ENCODE results near the gene VASP.

The VASP gene

DNA sequence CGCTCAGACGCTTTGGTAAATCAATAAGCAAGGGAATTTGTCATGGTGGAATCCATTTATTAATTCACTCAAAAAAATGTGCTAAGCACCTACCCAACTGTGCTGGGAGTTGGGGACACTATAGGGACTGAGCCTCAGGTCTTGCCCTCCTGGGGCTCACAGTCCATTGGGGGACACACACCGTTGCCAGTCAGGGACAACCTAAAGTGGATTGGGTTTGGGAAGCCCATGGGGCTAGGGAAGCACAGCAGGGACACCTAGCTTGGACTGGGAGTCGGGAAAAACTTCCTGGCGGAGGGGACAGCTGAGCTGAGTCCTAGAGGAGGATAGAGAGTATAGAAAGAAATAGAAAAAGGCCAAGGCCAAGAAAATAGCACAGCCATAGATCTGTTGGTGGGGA is 31.0 kb upstream of the VASP start:
- TF ChIP-seq, protein P1, sequence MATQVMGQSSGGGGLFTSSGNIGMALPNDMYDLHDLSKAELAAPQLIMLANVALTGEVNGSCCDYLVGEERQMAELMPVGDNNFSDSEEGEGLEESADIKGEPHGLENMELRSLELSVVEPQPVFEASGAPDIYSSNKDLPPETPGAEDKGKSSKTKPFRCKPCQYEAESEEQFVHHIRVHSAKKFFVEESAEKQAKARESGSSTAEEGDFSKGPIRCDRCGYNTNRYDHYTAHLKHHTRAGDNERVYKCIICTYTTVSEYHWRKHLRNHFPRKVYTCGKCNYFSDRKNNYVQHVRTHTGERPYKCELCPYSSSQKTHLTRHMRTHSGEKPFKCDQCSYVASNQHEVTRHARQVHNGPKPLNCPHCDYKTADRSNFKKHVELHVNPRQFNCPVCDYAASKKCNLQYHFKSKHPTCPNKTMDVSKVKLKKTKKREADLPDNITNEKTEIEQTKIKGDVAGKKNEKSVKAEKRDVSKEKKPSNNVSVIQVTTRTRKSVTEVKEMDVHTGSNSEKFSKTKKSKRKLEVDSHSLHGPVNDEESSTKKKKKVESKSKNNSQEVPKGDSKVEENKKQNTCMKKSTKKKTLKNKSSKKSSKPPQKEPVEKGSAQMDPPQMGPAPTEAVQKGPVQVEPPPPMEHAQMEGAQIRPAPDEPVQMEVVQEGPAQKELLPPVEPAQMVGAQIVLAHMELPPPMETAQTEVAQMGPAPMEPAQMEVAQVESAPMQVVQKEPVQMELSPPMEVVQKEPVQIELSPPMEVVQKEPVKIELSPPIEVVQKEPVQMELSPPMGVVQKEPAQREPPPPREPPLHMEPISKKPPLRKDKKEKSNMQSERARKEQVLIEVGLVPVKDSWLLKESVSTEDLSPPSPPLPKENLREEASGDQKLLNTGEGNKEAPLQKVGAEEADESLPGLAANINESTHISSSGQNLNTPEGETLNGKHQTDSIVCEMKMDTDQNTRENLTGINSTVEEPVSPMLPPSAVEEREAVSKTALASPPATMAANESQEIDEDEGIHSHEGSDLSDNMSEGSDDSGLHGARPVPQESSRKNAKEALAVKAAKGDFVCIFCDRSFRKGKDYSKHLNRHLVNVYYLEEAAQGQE (IDR thresholded peaks at IDR 0.05; ENCODE audit: insufficient read depth in 1 of 2, low read depth in 2 of 2, low read length in 2 of 2) = no peak
- TF ChIP-seq POLR2AphosphoS5 (IDR thresholded peaks at IDR 0.05; ENCODE audit: low read depth, low read length) (no peak), FOXP2 (optimal IDR thresholded peaks at IDR 0.05; ENCODE audit: borderline replicate concordance, extremely low read depth, extremely low read length, insufficient read depth) (no peak), TAF1 (IDR thresholded peaks at IDR 0.05; ENCODE audit: borderline replicate concordance, insufficient read depth, low read length) (no peak), SIN3A (IDR thresholded peaks at IDR 0.05; ENCODE audit: borderline replicate concordance, insufficient read depth, low read length) (no peak)

DNA sequence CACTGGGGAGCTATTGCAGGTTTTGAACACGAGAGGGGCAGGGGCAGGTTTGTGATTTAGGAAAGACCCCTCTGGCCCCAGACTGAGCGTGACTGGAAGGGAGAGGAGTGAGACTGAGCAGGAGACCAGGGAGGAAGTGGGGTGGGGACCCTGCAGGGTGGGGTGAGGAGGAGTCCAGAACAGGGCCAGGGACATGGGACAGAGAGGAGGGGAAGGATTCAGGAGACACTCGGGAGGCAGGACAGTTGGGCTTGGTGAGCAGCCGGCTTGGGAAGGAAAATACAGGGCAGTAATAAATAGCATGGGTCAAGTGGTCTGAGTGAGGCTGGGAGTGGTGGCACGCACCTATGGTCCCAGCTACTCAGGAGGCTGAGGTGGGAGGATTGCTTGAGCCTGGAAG is 30.1 kb upstream of the VASP start:
- TF ChIP-seq POLR2AphosphoS5 (IDR thresholded peaks at IDR 0.05; ENCODE audit: low read depth, low read length) (no peak), FOXP2 (optimal IDR thresholded peaks at IDR 0.05; ENCODE audit: borderline replicate concordance, extremely low read depth, extremely low read length, insufficient read depth) (no peak), SIN3A (IDR thresholded peaks at IDR 0.05; ENCODE audit: borderline replicate concordance, insufficient read depth, low read length) (no peak), TAF1 (IDR thresholded peaks at IDR 0.05; ENCODE audit: borderline replicate concordance, insufficient read depth, low read length) (no peak)
- TF ChIP-seq, protein P1 (IDR thresholded peaks at IDR 0.05; ENCODE audit: insufficient read depth in 1 of 2, low read depth in 2 of 2, low read length in 2 of 2) = no peak

DNA sequence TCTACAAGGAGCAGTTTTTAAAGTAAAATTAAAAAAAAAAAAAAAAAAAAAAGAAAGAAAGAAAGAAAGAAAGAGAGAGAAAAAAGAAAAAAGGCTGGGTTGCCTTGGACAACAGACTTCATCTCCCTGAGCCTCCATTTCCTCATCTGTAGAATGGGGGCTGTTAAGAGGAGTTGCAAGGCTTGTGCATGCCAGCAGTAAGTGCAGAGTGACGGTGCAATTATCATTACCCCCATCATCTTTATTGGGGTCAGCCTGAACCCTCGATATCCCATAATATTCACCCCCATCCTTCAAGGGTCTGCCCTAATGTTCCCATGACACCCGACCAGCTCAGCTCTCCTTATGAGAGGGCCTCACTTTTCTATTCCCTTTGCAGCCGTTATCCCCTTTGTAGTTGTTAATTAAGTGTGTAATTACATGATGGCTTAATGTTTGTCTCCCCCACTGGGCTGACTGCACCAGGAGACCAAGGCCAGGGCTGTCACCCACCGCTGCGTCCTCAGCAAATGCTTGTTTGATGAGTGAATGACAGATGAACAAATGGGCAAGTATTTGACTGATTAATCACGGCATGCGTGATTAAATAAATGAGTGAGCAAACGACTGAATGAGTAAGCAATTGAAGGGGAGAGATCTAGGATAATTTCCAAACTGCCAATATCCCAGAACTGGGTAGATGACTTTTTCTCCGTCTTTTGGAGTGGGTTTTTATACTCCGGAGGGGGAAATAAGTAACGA is 29.4 kb upstream of the VASP start:
- TF ChIP-seq POLR2AphosphoS5 (IDR thresholded peaks at IDR 0.05; ENCODE audit: low read depth, low read length) = no peak
- no peak for TF ChIP-seq TAF1 (IDR thresholded peaks at IDR 0.05; ENCODE audit: borderline replicate concordance, insufficient read depth, low read length)
- no peak for TF ChIP-seq SIN3A (IDR thresholded peaks at IDR 0.05; ENCODE audit: borderline replicate concordance, insufficient read depth, low read length)
- no peak for TF ChIP-seq FOXP2 (optimal IDR thresholded peaks at IDR 0.05; ENCODE audit: borderline replicate concordance, extremely low read depth, extremely low read length, insufficient read depth)
- TF ChIP-seq, protein P1 (IDR thresholded peaks at IDR 0.05; ENCODE audit: insufficient read depth in 1 of 2, low read depth in 2 of 2, low read length in 2 of 2) = no peak

DNA sequence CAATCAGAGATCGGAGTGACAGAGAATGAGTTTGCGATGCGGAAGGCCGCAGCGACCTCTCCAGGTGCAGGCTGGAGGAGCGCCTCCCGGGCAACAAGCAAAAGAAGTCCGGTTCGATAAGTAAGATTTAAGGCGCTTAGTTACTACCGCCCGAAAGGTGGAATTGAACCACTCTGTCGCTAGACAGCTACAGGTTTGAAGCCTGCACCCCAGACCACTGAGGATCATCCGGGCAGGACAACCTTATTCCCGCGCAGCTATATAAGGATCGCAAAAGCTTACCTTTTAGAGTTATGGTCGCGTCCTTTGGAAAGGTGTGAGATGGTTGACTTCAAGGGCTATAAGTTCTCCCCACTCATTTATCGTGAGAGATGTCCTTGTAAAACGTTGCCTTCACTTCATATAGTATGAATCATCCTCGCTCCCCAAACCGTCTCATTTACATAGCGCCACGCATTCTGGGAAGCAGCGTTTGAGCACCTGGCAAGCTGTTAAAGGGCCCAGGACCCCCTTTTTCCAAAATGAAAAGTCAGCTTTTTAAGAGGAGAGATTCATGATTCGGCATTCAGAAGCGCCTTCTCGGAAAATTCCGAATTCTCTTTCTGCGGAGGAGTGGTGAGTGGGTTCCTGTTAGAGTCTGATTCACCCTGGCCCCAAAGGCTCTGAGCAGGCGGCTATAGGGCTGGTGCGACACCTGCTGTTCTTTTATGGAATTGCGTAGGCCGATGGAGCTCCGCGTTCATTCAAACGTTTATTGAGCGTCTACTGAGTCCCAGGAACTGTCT is 28.6 kb upstream of the VASP start:
- no peak for TF ChIP-seq POLR2AphosphoS5 (IDR thresholded peaks at IDR 0.05; ENCODE audit: low read depth, low read length)
- TF ChIP-seq, protein P1 (IDR thresholded peaks at IDR 0.05; ENCODE audit: insufficient read depth in 1 of 2, low read depth in 2 of 2, low read length in 2 of 2) = no peak
- TF ChIP-seq TAF1 (IDR thresholded peaks at IDR 0.05; ENCODE audit: borderline replicate concordance, insufficient read depth, low read length) = no peak; the same call in 1 of the 2 replicates
- TF ChIP-seq SIN3A (IDR thresholded peaks at IDR 0.05; ENCODE audit: borderline replicate concordance, insufficient read depth, low read length) = peak; percentile 64; the same call in 1 of the 2 replicates
- TF ChIP-seq FOXP2 (optimal IDR thresholded peaks at IDR 0.05; ENCODE audit: borderline replicate concordance, extremely low read depth, extremely low read length, insufficient read depth) = peak; percentile 65
